GM18861 (cell line): ENCODE measurements around the gene HDAC5.
"Not testable (repeated sequence)": the region's sequence is repeated elsewhere in the genome, so short reads cannot be mapped to it uniquely, and the experiment has no call there.

Experiments used
- ATAC-seq: cut with Tn5 transposase; IDR thresholded peaks from one replicate; pipeline ENCODE4 v1.9.1; 2021; ENCODE audit not compliant: unreplicated experiment

Gene HDAC5

GRCh38 chr17:44133918-44134476, 10.6 kb upstream of the HDAC5 start:
- ATAC-seq, result no peak

- ATAC-seq, result no peak
These were observed 8.9 kb upstream of the HDAC5 start for GRCh38 chr17:44132275-44132821.

GRCh38 chr17:44131372-44131771, 7.9 kb upstream of the HDAC5 start:
- not testable (repeated sequence) for ATAC-seq

- no peak for ATAC-seq
These were observed 7.4 kb upstream of the HDAC5 start for GRCh38 chr17:44130693-44131349.

- ATAC-seq, result no peak
These were observed 4.9 kb upstream of the HDAC5 start for GRCh38 chr17:44128383-44128782.

GRCh38 chr17:44124118-44124438, 637 bp upstream of the HDAC5 start:
- ATAC-seq, result no peak

GRCh38 chr17:44122816-44123355, 555 bp downstream of the HDAC5 start:
- no peak for ATAC-seq

- ATAC-seq, result no peak
These were observed 1.2 kb downstream of the HDAC5 start for GRCh38 chr17:44121997-44122815.

- ATAC-seq, result no peak
These were observed 2.4 kb downstream of the HDAC5 start for GRCh38 chr17:44120851-44121605.

GRCh38 chr17:44120281-44120680, 3.2 kb downstream of the HDAC5 start:
- not testable (repeated sequence) for ATAC-seq

GRCh38 chr17:44119798-44120197, 3.6 kb downstream of the HDAC5 start:
- no peak for ATAC-seq

GRCh38 chr17:44119062-44119461, 4.4 kb downstream of the HDAC5 start:
- ATAC-seq, result no peak

- no peak for ATAC-seq
These were observed 4.9 kb downstream of the HDAC5 start for GRCh38 chr17:44118427-44119050.

- no peak for ATAC-seq
These were observed 6.1 kb downstream of the HDAC5 start for GRCh38 chr17:44117351-44117750.

- ATAC-seq, result no peak
These were observed 7.6 kb downstream of the HDAC5 start for GRCh38 chr17:44115585-44116415.

GRCh38 chr17:44113868-44114840, 9.3 kb downstream of the HDAC5 start:
- no peak for ATAC-seq

GRCh38 chr17:44113382-44113781, 10.1 kb downstream of the HDAC5 start:
- no peak for ATAC-seq
